ENCODE data around the gene SERINC3. TPM values are rescaled to one million over a fixed set of nuclear protein-coding genes. Genes with fewer than 3 reads are reported as not detected.

SERINC3 gene
- total RNA-seq, 1 experiment from 2014 or later: 41.3 TPM

DNA sequence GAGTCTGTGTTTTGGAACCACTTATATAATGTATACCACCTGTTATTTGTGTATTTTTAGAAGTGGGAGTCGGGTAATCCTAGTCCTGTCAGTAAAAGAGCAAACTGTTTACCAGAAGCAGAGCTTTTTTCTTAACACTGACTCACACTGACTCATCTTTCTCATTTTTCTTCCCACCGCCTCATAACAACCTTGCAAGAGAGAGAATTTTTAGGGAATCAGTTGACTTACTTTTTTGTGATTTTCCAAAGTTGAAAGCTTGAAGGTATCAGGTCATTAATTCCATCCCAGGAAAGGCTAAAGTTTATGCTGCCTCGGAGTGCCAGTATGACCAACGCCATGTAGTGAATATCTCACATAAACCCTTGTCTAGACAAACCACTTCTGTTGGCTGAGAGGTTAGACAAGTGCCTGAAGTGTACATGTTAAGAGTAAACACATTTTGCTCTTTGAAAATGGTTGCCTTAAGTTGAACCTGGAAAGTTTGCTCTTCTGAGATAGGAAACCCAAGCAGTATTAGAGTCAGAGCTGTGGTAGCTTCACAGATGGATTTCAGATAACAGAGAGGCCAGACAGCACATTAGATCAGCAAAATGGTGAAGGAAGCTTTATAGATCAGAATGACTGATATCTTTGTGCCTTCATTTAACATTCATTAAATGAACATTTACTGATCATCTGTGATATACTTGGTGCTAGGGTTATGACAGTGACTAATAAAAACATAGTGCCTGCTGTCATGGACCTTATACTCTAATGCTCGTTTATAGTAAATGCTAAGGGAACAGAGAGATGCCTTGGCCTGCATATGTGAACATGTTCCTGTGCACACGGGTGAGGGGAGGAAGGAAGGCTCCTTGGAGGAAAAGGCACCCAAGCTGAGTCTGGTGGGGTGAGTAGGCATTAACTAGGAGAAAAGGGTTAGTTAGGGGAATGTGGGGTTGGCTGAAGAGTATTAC lies 31.4 kb upstream of the SERINC3 start:
- H3K36me3 Mint-ChIP-seq: no peaks in the 10 kb centered on the region
- H3K27ac Mint-ChIP-seq: peak overlapping the region; percentile 21; the same call in 1 of the 2 replicates
- no peak for DNase-seq (ENCODE audit: low spot score)
- no peaks in the 10 kb centered on the region for H3K27me3 Mint-ChIP-seq (ENCODE audit: low read depth)
- no peak for TF ChIP-seq FOXJ3 (CRISPR knock-in tag; IDR thresholded peaks at IDR 0.05; ENCODE audit: borderline replicate concordance)
- no peak for TF ChIP-seq NR1H2 (CRISPR knock-in tag; IDR thresholded peaks at IDR 0.05)
- TF ChIP-seq, protein P1, sequence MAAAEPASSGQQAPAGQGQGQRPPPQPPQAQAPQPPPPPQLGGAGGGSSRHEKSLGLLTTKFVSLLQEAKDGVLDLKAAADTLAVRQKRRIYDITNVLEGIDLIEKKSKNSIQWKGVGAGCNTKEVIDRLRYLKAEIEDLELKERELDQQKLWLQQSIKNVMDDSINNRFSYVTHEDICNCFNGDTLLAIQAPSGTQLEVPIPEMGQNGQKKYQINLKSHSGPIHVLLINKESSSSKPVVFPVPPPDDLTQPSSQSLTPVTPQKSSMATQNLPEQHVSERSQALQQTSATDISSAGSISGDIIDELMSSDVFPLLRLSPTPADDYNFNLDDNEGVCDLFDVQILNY (CRISPR knock-in tag; IDR thresholded peaks at IDR 0.05): no peak
- TF ChIP-seq, protein P2, sequence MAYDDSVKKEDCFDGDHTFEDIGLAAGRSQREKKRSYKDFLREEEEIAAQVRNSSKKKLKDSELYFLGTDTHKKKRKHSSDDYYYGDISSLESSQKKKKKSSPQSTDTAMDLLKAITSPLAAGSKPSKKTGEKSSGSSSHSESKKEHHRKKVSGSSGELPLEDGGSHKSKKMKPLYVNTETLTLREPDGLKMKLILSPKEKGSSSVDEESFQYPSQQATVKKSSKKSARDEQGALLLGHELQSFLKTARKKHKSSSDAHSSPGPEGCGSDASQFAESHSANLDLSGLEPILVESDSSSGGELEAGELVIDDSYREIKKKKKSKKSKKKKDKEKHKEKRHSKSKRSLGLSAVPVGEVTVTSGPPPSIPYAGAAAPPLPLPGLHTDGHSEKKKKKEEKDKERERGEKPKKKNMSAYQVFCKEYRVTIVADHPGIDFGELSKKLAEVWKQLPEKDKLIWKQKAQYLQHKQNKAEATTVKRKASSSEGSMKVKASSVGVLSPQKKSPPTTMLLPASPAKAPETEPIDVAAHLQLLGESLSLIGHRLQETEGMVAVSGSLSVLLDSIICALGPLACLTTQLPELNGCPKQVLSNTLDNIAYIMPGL (CRISPR knock-in tag; IDR thresholded peaks at IDR 0.05): no peak
- TF ChIP-seq, protein P3, sequence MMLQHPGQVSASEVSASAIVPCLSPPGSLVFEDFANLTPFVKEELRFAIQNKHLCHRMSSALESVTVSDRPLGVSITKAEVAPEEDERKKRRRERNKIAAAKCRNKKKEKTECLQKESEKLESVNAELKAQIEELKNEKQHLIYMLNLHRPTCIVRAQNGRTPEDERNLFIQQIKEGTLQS (CRISPR knock-in tag; conservative IDR thresholded peaks at IDR 0.05): no peak
- TF ChIP-seq, protein P4, sequence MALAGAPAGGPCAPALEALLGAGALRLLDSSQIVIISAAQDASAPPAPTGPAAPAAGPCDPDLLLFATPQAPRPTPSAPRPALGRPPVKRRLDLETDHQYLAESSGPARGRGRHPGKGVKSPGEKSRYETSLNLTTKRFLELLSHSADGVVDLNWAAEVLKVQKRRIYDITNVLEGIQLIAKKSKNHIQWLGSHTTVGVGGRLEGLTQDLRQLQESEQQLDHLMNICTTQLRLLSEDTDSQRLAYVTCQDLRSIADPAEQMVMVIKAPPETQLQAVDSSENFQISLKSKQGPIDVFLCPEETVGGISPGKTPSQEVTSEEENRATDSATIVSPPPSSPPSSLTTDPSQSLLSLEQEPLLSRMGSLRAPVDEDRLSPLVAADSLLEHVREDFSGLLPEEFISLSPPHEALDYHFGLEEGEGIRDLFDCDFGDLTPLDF (CRISPR knock-in tag; IDR thresholded peaks at IDR 0.05): no peak
- ChIA-PET CTCF (interaction anchor here (0.7 to 1.3 kb wide), 2 partner anchors 23 to 57 kb away, joined by 3 read pairs; no protein-coding TSS in a partner anchor), POLR2A (no interaction called here)
- no peak overlapping the region for H3K4me3 Mint-ChIP-seq
- ATAC-seq: no peak
- no peaks in the 10 kb centered on the region for H3K9me3 Mint-ChIP-seq
- no peaks in the 10 kb centered on the region for H3K4me1 Mint-ChIP-seq

DNA sequence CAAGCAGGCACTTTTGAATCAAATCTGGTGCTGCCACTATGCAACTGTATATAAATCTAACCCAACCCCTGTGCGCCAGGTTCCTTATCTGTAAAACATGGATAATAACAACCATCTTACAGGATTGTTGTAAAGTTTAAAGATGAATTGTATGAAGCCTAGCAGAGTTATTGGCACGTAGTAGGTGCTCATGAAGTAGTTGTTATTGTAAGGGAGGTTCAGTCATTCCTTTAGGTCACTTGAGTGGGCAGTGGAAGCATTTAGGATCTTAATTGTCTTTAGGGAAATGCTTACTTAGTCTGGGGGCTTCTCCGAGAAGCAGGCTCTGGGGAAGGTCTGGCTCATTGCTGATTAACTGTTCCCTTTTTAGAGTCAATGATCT lies 30.7 kb upstream of the SERINC3 start:
- no peaks in the 10 kb centered on the region for H3K36me3 Mint-ChIP-seq
- 0 out of 2 replicates have a peak, but pooled peaks cover under 1% of the 10 kb centered on the region for H3K4me1 Mint-ChIP-seq
- 0 out of 2 replicates have a peak overlapping the region, but pooled peaks have one; percentile 21 for H3K27ac Mint-ChIP-seq
- ATAC-seq (no peak), DNase-seq (ENCODE audit: low spot score) (no peak)
- no peaks in the 10 kb centered on the region for H3K9me3 Mint-ChIP-seq
- H3K4me3 Mint-ChIP-seq: no peak overlapping the region
- CTCF ChIA-PET: no interaction called here
- POLR2A ChIA-PET: no interaction called here
- no peaks in the 10 kb centered on the region for H3K27me3 Mint-ChIP-seq (ENCODE audit: low read depth)
- TF ChIP-seq, protein P5, sequence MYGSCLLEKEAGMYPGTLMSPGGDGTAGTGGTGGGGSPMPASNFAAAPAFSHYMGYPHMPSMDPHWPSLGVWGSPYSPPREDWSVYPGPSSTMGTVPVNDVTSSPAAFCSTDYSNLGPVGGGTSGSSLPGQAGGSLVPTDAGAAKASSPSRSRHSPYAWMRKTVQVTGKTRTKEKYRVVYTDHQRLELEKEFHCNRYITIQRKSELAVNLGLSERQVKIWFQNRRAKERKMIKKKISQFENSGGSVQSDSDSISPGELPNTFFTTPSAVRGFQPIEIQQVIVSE (CRISPR knock-in tag; IDR thresholded peaks at IDR 0.05; ENCODE audit: borderline replicate concordance): no peak
- TF ChIP-seq PRRX2 (CRISPR knock-in tag; IDR thresholded peaks at IDR 0.05) (no peak), ZBTB21 (CRISPR knock-in tag; IDR thresholded peaks at IDR 0.05; ENCODE audit: borderline replicate concordance) (no peak), ESRRA (CRISPR knock-in tag; IDR thresholded peaks at IDR 0.05; ENCODE audit: borderline replicate concordance) (no peak), NR2C2 (CRISPR knock-in tag; IDR thresholded peaks at IDR 0.05) (no peak), ZNF317 (CRISPR knock-in tag; IDR thresholded peaks at IDR 0.05; ENCODE audit: borderline replicate concordance, low read depth) (no peak), GRHL2 (CRISPR knock-in tag; IDR thresholded peaks at IDR 0.05; ENCODE audit: insufficient replicate concordance, severe bottlenecking) (no peak)
- TF ChIP-seq, protein P6, sequence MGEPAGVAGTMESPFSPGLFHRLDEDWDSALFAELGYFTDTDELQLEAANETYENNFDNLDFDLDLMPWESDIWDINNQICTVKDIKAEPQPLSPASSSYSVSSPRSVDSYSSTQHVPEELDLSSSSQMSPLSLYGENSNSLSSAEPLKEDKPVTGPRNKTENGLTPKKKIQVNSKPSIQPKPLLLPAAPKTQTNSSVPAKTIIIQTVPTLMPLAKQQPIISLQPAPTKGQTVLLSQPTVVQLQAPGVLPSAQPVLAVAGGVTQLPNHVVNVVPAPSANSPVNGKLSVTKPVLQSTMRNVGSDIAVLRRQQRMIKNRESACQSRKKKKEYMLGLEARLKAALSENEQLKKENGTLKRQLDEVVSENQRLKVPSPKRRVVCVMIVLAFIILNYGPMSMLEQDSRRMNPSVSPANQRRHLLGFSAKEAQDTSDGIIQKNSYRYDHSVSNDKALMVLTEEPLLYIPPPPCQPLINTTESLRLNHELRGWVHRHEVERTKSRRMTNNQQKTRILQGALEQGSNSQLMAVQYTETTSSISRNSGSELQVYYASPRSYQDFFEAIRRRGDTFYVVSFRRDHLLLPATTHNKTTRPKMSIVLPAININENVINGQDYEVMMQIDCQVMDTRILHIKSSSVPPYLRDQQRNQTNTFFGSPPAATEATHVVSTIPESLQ (CRISPR knock-in tag; IDR thresholded peaks at IDR 0.05): no peak
- TF ChIP-seq, protein P7, sequence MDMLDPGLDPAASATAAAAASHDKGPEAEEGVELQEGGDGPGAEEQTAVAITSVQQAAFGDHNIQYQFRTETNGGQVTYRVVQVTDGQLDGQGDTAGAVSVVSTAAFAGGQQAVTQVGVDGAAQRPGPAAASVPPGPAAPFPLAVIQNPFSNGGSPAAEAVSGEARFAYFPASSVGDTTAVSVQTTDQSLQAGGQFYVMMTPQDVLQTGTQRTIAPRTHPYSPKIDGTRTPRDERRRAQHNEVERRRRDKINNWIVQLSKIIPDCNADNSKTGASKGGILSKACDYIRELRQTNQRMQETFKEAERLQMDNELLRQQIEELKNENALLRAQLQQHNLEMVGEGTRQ (CRISPR knock-in tag; IDR thresholded peaks at IDR 0.05): no peak
- TF ChIP-seq, protein P1 (CRISPR knock-in tag; IDR thresholded peaks at IDR 0.05): no peak
- TF ChIP-seq, protein P8, sequence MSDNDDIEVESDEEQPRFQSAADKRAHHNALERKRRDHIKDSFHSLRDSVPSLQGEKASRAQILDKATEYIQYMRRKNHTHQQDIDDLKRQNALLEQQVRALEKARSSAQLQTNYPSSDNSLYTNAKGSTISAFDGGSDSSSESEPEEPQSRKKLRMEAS (CRISPR knock-in tag; IDR thresholded peaks at IDR 0.05): no peak
- TF ChIP-seq, protein P9, sequence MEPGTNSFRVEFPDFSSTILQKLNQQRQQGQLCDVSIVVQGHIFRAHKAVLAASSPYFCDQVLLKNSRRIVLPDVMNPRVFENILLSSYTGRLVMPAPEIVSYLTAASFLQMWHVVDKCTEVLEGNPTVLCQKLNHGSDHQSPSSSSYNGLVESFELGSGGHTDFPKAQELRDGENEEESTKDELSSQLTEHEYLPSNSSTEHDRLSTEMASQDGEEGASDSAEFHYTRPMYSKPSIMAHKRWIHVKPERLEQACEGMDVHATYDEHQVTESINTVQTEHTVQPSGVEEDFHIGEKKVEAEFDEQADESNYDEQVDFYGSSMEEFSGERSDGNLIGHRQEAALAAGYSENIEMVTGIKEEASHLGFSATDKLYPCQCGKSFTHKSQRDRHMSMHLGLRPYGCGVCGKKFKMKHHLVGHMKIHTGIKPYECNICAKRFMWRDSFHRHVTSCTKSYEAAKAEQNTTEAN (CRISPR knock-in tag; IDR thresholded peaks at IDR 0.05): no peak
- TF ChIP-seq, protein P10, sequence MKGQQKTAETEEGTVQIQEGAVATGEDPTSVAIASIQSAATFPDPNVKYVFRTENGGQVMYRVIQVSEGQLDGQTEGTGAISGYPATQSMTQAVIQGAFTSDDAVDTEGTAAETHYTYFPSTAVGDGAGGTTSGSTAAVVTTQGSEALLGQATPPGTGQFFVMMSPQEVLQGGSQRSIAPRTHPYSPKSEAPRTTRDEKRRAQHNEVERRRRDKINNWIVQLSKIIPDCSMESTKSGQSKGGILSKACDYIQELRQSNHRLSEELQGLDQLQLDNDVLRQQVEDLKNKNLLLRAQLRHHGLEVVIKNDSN (CRISPR knock-in tag; IDR thresholded peaks at IDR 0.05): no peak

All from WTC11 (cell line).